ENCODE measurements around the gene LAMTOR1.
"Not testable (repeated sequence)": the region's sequence is repeated elsewhere in the genome, so short reads cannot be mapped to it uniquely, and the experiment has no call there.

LAMTOR1 gene

DNA sequence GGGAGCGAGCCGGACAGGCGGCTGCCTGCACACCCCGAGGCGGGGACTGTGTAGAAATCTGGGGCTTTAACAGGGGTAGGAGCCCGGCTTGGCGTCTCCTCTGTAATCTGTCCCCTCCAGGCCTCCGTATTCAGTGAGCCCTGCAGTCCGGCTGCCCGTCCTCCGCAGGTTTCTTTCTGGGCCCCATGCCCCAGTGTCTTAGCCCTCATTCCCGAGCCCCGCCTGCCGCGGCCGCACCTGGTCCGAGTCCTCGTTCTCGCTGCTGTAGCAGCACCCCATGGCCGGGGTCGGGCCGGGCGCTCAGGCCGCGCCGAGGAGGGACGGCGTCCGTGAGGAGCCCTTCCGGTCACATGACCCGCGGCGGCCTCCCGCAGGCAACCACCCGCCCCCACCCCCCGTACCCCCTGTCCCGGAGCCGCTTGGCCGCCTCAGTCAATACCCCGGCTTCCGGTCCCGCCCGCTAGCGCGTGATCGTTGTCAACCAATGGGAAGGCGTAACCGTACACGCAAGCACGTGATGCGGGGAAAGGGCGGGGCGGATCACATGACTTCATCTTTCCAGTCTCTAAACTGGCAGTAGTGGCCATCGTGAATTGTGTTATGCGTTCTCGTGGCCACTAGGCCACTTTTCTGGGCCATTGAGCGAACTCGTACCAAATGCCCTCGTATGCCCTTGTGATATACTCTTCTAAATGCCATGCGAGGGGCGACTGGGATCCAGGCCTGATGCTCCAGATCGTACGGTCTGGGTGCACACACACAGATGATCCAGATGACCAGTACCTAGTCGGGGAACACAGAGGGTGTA lies at the start of gene LAMTOR1:
LAMTOR1 (minus strand) TSS at position 352 of the 808 bp plus-strand sequence; CDS start at position 279, 73 bp downstream.
- DNase-seq, result peak; percentile 99

DNA sequence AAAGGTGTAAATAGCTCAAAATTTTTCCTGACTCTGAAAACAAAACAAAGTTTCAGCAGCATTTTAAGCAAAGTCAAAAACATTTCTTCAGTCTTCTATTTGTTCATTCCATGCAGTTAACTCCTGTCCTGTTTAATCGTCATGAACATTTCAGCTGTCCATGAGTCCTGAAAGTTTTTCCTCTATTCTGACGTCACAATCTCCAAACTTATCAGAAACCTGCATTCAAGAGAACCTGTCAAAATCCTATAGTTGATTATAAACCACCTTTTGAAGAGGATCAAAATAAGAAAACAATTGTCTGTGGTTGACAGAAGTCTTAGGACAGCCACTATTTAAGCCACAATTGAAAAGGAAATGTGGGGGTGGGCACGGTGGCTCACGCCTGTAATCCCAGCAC lies 47.8 kb upstream of the LAMTOR1 start:
- no peak for DNase-seq

DNA sequence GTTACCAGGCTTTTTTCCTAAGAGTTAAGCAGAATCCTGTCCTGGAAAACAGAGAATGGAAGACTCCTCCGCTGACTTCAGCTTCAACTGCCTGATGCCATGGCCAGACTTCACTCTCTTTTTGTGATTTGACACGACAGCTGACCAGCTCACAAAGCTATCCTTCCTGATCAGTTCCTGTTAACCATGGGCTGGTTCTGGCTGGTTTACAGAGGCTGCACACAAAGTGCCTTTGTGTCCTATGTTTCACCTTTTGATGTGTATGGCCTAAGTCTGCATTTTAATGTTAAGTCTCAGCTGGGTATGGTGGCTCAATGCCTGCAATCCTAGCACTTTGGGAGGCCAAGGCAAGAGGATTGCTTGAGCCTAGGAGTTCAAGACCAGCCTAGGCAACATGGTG lies 43.5 kb upstream of the LAMTOR1 start:
- no peak for DNase-seq

DNA sequence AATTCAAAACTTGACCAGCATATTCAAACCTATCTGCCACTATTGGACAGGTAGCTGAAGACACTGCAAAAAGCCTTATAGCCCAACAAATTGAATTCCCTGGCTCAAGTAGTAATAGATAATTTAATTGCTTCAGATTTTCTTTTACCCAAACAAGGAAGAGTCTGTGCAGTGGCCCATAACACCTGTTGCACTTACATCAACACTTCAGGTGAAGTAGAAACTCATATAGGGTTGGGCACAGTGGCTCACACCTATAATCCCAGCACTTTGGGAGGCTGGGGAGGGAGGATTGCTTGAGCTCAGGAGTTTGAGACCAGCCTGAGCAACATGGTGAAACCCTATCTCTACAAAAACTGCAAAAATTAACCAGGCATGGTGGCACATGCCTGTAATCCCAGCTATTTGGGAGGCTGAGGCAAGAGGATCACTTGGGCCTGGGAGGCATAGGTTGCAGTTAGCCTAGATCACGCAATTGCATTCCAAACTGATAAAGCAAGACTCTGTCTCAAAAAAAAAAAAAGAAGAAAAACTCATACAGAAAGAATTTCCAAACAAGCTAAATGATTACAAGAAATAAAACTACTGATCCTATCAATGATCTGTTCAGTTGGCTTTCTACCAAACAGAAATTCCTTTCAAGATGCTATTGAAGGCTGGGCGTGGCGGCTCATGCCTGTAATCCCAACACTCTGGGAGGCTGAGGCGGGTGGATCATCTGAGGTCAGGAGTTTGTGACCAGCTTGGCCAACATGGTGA lies 41.9 kb upstream of the LAMTOR1 start:
- no peak for DNase-seq

DNA sequence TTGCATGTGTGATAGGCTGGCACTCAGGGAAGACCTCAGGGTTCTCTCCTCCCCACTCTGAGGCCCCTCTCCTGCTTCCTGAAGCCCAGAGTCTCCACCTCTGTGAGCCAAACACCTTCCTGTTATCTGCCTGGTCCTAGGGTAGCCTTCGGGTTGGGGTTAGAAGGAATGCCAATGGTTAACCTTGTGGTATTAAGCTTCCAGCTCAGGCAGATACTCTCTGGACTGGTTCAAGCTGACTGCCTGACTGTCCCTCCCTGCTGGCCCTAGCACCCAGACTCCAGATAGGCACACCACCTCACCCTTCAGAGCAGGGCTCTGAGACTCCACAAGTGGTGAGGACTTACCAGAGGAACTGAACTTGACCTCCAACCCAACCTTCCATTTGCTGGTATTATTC lies 39.4 kb upstream of the LAMTOR1 start:
- not testable (repeated sequence) for DNase-seq

DNA sequence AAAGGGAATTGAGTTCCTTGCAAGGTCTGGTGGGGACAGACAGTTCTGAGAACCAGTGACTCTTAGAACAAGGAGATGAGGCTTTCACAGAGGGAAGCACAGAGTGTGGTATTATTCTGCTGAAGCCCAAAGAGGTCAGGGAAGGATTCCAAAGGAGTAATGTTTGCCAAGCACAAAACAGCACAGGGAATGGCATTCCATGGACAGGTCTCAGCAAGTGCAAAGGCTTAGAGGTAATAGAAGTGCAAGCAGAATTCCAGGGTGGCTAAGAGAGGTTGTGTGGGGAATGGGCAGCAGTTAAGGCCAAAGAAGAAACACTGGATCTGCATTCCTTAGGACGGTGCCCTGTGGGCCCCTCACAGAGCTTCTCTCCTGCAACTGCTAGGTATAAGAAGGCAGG lies 39.0 kb upstream of the LAMTOR1 start:
- DNase-seq, result not testable (repeated sequence)

DNA sequence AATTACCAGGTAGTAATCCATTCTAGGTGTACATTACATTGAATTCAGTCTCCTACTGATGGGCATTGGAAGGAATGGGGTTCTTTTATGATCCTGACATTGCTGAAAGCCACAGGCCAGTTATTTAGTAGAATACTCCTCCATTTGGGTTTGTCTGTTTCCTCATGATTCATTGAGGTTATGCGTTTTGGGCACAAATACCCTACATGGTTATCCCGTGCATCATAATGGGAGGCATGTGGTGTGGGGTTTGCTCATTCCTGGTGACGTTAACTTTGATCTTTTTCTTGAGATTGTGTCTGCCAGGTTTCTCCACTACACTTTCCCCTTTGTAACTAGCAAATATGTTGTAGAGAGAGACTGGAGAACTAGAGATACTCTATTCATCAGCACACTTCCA lies 38.0 kb upstream of the LAMTOR1 start:
- no peak for DNase-seq

DNA sequence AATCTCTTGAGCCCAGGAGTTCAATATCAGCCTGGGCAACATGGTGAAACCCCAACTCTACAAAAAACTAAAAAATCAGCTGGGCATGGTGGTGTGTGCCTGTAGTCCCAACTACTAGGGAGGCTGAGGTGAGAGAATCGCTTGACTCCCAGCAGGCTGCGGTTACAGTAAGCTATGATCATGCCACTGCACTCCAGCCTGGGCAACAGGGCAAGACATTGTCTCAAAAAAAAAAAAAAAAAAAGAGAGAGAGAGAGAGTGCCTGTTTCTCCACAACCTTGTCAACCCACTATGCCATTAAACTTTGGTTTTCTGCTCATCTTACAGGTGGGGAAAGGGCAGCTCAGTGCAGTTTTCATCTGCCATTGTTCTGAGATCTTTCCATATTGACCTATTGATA lies 37.6 kb upstream of the LAMTOR1 start:
- no peak for DNase-seq

DNA sequence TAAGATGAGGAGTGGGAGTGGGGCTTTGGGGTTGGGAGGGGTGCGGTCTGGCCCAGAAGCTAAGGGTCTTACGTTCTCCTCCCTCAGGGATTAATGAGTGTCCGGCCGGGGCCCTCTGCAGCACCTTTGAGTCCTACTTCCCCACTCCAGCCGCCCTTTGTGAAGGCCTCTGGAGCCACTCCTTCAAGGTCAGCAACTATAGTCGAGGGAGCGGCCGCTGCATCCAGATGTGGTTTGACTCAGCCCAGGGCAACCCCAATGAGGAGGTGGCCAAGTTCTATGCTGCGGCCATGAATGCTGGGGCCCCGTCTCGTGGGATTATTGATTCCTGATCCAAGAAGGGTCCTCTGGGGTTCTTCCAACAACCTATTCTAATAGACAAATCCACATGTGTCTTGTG lies 36.4 kb upstream of the LAMTOR1 start:
- DNase-seq, result no peak

DNA sequence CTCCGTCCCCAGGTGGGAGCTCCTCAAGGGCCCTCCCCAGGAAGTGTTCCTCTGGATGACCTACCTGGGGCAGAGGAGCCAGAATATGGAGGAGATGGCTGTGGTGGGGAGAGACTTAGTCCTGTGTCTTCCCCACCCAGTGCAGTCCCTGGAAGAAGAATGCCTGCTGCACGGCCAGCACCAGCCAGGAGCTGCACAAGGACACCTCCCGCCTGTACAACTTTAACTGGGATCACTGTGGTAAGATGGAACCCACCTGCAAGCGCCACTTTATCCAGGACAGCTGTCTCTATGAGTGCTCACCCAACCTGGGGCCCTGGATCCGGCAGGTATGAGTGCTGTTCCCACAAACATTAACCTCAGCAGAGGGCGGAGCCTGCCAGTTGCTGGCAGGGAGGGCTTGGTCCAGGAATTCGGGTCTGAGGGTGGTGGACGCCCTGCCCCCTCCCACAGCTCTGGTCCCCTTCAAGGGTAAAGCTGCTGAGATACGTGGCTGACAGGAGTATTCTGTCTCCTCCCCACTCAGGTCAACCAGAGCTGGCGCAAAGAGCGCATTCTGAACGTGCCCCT lies 35.8 kb upstream of the LAMTOR1 start:
- DNase-seq, result no peak

DNA sequence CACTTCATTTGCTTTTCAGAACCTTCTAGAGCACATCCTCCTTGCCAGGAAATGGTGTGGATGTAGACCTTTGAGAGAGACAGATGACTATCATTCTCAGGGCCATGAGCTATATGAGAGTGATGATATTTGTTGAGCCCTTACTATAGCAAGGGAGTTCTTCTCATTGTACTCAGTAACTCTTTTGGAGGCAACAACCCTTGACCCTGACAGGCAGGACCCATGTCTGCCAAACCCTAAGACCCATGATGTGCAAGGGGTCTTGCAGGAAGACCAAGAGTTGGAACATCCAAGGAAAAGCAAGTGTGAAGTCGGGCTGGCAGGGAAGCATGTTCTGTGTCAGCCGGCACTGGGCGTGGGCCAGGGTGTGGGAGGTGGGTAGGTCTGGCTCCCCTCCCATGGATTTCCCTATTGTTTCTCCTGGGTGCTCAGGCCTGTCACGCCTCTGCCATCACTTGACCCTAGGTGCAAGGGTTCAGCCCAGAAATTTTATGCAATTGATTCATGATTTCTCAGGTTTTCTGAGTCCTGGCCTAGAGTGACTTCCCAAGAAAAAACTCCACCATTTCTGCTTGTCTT lies 33.7 kb upstream of the LAMTOR1 start:
- DNase-seq, result no peak

DNA sequence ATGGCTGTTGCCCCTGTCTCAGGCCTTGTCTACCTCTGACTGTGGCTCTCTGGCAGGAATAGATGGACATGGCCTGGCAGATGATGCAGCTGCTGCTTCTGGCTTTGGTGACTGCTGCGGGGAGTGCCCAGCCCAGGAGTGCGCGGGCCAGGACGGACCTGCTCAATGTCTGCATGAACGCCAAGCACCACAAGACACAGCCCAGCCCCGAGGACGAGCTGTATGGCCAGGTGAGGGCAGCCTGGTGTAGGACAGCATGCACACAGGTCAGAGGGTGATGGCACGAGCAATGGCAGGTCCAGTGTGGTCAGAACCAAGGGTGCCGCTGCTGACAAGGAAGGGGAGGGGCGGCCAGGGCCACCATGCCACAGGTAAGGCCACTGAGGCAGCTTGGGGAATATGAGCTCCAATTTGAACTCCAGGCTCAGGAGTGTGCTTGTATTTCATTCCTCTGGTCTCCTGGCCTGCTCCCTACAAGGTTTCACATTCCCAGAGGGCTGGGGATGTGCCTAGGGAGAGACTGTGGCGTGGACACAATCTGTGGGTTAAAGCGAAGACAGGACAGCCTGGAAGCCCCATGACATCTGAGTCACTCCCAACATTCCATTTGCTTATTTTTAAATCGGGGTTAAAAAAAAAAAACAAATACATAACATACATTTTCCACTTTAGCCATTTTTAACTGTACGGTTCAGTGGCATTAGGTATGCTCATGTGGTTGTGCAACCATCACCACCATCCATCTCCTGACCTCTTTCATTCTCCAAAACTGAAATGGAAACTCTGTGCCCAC lies 33.0 kb upstream of the LAMTOR1 start:
- DNase-seq, result no peak

DNA sequence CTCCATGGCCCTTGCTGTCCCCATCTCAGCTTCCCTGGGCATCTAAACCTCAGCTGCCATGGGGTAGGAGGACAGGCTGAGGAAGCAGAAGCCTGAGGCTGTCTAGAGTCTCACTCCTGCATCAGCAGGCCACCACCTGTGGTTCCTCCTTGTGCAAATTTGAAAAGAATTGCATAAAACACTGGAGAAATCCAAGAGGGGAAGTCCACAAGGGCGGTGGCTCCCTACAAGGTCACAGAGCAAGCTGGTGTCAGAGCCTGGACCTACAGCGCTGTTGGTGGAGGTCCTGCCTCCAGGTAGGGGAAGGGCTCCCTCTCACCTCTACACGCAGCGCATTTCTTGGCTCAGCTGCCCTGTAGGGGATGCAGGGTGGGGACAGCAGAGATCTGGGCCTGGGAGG lies 32.4 kb upstream of the LAMTOR1 start, which contains the start of gene FOLR3:
FOLR3 (plus strand) TSS at position 253 of the 400 bp plus-strand sequence. CDS start 228 bp downstream, outside the sequence.
- DNase-seq, result not testable (repeated sequence)

DNA sequence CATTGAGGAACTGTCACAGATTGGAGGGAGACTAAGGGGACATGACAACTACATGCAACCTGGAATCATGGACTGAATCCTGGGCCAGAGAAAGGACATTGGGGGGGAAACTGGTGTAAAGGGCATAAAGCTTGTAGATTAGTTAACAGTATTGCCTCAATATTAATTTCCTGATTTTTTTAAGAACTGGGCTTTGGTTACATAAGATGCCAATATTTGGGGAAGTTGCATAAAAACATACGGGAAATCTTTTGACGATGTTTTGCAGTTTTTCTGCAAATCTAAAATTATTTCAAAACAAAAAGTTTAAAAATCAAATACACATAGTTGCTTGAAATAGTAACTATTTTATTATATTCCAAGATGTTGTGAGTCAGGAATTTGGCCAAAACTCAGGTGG lies 29.5 kb upstream of the LAMTOR1 start:
- DNase-seq, result no peak

DNA sequence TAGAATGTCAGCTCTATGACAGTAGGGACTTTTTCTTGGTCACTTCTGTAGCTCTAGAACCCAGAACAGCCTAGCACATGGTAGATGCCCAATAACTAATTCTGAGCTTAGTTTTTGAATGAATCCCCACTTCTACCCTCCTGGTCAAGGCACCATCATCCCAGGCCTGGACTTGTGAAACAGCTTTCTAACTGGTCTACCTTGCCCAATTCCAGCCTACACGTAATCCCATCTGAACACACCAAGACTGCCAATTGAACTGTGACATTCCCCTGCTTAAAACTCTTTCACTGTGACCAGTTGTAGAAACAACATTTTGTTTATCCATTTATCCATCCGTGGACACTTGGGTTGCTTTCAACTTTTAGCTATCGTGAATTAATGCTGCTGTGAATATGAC lies 26.3 kb upstream of the LAMTOR1 start:
- DNase-seq, result no peak

DNA sequence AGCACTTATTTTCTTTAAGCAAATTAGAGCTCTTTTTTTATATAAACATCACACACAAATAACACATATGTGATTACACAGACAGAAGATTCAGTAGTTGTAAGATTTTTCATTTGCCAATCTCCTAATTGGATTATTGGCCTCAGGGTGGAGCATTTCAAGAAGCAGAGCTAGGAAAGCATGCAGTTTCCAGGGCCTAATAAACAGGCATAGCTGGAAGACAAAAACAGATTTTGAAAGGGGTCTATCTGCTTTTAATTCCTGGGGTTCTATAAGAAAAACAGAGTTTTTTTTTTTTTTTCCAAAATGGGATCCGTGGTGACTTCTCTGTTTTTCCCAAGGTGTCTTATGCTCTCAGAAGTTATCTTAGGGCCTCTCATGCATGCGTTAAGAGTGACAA lies 24.8 kb upstream of the LAMTOR1 start:
- DNase-seq, result no peak

DNA sequence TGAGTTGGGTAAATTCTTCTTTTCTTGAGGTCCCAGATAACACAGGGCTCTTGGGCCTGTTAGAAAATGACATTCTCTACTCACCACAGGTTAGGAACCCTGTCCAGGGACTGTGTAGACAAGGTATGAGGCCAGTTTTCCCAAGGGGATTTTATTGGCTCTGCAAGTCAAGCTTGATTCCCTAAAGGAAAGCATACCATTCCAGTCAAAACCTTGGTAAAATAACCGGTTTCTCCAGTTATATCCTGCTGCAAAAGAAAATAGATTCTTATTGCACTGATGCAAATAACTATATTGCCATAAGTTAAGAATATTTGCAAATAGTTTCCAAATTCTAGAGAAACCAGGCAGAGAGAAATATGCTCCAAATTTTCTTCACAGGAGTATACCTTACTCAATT lies 22.9 kb upstream of the LAMTOR1 start:
- no peak for DNase-seq

DNA sequence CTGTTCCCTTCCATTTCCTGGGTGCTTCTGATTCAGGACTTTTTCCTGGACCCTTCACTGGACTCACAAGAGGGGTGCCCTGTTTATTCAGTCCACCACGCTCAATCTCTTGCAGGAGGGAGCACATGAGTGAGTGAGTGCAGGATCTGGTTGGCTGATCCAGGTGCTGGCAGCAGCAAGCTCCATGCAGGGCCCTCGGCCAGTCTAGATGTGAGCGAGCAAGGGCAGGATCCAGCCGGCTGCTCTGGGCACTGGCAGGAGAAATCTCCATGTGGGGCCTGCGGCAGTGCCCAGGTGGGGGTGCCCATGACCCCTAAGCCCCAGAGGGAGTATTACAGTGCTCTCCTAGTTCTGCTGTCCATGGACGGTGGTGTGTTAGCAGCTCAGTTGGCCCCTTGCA lies 20.9 kb upstream of the LAMTOR1 start:
- no peak for DNase-seq

DNA sequence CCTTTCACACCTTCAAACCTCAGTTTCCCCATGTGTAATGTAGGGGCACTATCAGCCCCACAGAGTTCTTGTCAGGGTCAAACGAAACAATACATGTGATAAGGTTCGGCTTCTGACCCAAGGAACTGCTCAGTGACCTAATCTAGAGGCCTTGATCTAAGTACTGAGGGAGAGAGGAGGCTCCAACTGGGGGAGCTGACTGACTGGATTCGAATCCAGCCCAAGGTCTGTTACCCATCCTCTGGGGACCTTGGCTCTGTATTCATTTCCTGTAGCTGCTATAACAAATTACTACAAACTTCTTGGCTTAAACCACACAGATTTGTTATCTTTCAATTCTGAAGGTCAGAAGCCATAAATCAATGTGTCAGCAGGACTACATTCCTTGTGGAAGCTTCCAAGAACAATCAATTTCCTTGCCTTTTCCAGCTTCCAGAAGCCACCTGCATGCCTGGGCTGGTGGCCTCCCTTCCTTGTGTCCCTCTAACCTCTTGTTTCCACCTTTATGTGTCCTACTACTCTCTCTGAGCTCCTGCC lies 20.1 kb upstream of the LAMTOR1 start:
- no peak for DNase-seq

DNA sequence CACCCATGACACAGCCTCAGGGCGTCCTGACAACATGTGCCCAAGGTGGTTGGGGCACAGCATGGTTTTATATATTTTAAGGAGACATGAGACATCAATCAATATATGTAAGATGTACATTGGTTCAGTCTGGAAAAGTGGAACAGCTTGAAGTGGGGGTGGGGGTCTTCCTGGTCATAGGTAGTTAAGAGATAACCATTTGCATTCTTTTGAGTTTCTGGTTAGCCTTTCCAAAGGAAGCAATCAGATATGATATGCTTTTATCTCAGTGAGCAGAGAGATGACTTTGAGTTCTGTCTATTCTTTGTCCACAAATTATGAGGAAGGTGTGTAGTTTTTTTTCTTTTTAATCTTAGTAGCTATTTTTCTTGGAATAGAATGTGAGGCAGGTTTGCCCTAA lies 19.5 kb upstream of the LAMTOR1 start:
- DNase-seq, result no peak

DNA sequence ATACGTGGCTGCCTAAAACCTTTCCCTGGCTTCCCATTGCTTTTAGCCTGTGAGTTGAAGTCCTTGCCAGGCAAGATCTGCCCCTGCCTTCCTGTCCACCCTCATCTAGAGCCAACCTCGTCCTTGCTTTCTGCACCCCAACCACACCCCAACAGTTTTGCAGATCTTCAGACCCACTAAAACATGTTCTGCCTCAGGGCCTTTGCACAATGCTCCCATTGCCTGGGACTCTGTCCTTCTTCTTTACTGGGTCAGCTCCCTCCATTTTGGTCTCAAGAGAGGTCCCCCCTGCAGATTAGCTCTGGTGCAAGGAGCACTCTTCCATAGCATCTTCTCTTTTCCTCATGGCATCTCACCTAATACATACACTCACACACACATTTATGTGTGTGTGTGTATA lies 17.8 kb upstream of the LAMTOR1 start:
- DNase-seq, result no peak

DNA sequence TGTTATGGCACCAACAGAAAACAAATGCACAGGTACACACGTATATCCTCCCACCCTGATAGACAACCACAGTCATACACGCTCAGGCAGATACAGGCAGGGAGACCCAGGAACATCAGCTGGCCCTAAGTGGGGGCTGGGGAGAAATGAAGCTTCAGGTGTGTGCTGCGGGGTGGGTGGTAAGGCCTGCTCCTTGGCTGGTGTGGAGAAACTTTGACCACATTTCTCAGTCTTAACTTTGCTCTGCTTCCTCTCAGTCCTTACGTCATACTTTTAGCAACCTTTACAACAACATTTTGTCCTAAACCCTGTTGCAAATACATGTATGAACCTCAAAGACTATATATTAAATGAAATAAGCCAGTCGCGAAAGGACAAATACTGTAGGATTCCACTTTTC lies 16.1 kb upstream of the LAMTOR1 start:
- no peak for DNase-seq
